ACC112 (cell line): ENCODE results near the gene C2orf76.

Source experiments
- H2AFZ ChIP-seq: fragments of 200-600 bp; sonication (generic); one replicate; pipeline ENCODE4 v1.6.0; 2017; ENCODE audit warnings: antibody characterized with exemption, low read length; ENCODE audit not compliant: unreplicated experiment
- H3K27ac ChIP-seq: fragments of 200-600 bp; sonication (generic); 2 replicates; pipeline ENCODE4 v1.5.1; 2014; ENCODE audit warnings: low read depth, mild to moderate bottlenecking, antibody characterized with exemption, low read length, moderate library complexity
- H3K27me3 ChIP-seq: fragments of 200-600 bp; sonication (generic); 2 replicates; pipeline ENCODE4 v1.6.1; 2014; ENCODE audit warnings: mild to moderate bottlenecking, antibody characterized with exemption, low read length, moderate library complexity, mixed read lengths; ENCODE audit not compliant: insufficient read depth
- H3K36me3 ChIP-seq: fragments of 200-600 bp; sonication (generic); 2 replicates; pipeline ENCODE4 v1.6.1; 2016; ENCODE audit warnings: mild to moderate bottlenecking, antibody characterized with exemption, low read length, moderate library complexity, mixed read lengths; ENCODE audit not compliant: insufficient read depth
- H3K4me1 ChIP-seq: fragments of 200-600 bp; sonication (generic); one replicate; pipeline ENCODE4 v1.6.1; 2016; ENCODE audit warnings: low read length, mixed read lengths; ENCODE audit not compliant: insufficient read depth, unreplicated experiment, control insufficient read depth
- H3K4me3 ChIP-seq: fragments of 200-600 bp; sonication (generic); 2 replicates; pipeline ENCODE4 v1.5.1; 2014; ENCODE audit warnings: mild to moderate bottlenecking, low read depth, low read length
- H3K79me2 ChIP-seq: fragments of 200-600 bp; sonication (generic); one replicate; pipeline ENCODE4 v1.6.0; 2016; ENCODE audit warnings: low read length; ENCODE audit not compliant: control insufficient read depth, unreplicated experiment, insufficient read depth

C2orf76 gene

GRCh38 chr2:119263656-119264055, 103.0 kb downstream of the C2orf76 start:
- H3K4me1 ChIP-seq: no peaks in the 10 kb centered on the region
- no peaks in the 10 kb centered on the region for H3K27me3 ChIP-seq
- no peaks in the 10 kb centered on the region for H3K36me3 ChIP-seq
- no peak overlapping the region for H3K27ac ChIP-seq
- H2AFZ ChIP-seq: no peak overlapping the region
- no peak overlapping the region for H3K4me3 ChIP-seq
- no peaks in the 10 kb centered on the region for H3K79me2 ChIP-seq

DNA sequence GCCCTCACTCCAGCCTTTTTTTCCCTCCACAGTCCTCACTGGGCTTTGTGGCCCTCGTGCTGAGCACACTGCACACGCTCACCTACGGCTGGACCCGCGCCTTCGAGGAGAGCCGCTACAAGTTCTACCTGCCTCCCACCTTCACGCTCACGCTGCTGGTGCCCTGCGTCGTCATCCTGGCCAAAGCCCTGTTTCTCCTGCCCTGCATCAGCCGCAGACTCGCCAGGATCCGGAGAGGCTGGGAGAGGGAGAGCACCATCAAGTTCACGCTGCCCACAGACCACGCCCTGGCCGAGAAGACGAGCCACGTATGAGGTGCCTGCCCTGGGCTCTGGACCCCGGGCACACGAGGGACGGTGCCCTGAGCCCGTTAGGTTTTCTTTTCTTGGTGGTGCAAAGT, 103.6 kb downstream of the C2orf76 start:
- Histone ChIP-seq H3K4me3 (no peak overlapping the region), H3K27me3 (no peaks in the 10 kb centered on the region), H3K79me2 (no peaks in the 10 kb centered on the region), H2AFZ (no peak overlapping the region), H3K36me3 (no peaks in the 10 kb centered on the region), H3K4me1 (no peaks in the 10 kb centered on the region), H3K27ac (no peak overlapping the region)

DNA sequence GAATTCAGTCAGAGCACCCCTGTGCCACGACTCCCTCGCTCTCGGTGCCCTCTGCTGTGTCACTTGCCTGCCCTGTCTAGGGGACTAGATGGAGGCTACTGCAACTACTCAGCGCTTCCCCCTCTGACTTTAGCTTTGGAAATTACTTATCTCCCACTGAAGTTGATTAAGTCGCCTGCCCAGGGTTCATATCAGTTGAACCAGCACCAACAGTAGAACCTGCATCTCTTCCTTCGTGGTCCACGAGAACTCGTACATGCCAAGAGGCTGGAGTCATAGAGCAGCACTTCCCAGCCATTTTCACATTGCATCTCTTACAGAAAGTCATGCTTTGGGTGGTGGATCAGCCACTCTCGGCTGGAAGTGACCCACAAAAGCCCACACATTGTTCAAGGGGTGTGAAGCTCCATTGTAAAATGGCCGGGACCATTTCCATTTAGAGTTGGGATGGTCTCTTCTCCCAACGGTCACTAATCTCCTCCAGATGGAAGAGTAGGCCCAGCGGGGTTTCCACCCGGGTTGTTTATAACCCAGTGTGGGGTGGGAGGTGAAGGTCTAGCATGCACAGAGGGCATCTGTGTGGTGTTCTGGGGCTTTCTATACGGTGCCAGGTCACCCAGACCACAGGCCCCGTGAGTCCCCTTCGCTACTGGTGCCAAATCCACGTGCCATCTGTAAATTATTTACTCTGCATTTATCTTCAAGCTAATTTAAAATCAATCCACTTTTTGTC, 105.0 kb downstream of the C2orf76 start:
- H3K36me3 ChIP-seq: no peaks in the 10 kb centered on the region
- H3K4me1 ChIP-seq: peaks cover 1% of the 10 kb centered on the region
- H3K4me3 ChIP-seq: no peak overlapping the region
- H3K27me3 ChIP-seq: no peaks in the 10 kb centered on the region
- no peaks in the 10 kb centered on the region for H3K79me2 ChIP-seq
- H2AFZ ChIP-seq: no peak overlapping the region
- H3K27ac ChIP-seq: no peak overlapping the region

- Histone ChIP-seq H3K27me3 (no peaks in the 10 kb centered on the region), H3K4me1 (peaks cover 9% of the 10 kb centered on the region), H2AFZ (no peak overlapping the region), H3K36me3 (no peaks in the 10 kb centered on the region), H3K79me2 (no peaks in the 10 kb centered on the region), H3K27ac (no peak overlapping the region), H3K4me3 (no peak overlapping the region)
Observed at GRCh38 chr2:119260646-119261492, 105.8 kb downstream of the C2orf76 start.

- H3K4me1 ChIP-seq: peaks cover 24% of the 10 kb centered on the region
- no peak overlapping the region for H3K4me3 ChIP-seq
- H3K27ac ChIP-seq: no peak overlapping the region
- H3K27me3 ChIP-seq: no peaks in the 10 kb centered on the region
- no peaks in the 10 kb centered on the region; the same call in 1 of the 2 replicates for H3K36me3 ChIP-seq
- H3K79me2 ChIP-seq: no peaks in the 10 kb centered on the region
- no peak overlapping the region for H2AFZ ChIP-seq
Observed at GRCh38 chr2:119259296-119259860, 107.3 kb downstream of the C2orf76 start.

DNA sequence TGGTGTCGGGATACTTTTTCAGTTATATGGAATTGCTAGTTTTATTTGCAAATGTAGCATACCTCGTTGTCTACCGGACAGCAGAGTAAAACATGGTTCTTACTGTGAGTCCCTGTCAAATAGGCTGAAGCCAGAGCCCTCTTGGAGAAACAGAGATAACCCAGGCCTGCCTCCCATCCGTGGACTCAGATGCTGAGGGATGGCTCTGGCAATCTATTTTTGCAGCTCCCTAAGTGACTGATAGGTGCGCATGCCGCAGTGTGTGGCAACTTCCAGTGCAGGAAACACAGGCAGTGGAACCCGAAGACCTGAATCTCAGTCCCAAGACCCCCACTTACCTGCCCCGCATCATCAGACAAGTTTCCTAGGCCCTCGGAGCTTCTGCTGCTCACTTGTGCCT, 109.4 kb downstream of the C2orf76 start:
- no peak overlapping the region for H3K27ac ChIP-seq
- no peaks in the 10 kb centered on the region for H3K27me3 ChIP-seq
- no peak overlapping the region for H3K4me3 ChIP-seq
- no peaks in the 10 kb centered on the region for H3K79me2 ChIP-seq
- H3K4me1 ChIP-seq: peaks cover 43% of the 10 kb centered on the region
- no peaks in the 10 kb centered on the region; the same call in 1 of the 2 replicates for H3K36me3 ChIP-seq
- no peak overlapping the region for H2AFZ ChIP-seq

- Histone ChIP-seq H3K27ac (peak overlapping the region; percentile 98), H2AFZ (no peak overlapping the region), H3K27me3 (no peaks in the 10 kb centered on the region), H3K4me3 (no peak overlapping the region; the same call in 1 of the 2 replicates), H3K4me1 (peaks cover 49% of the 10 kb centered on the region), H3K79me2 (no peaks in the 10 kb centered on the region), H3K36me3 (no peaks in the 10 kb centered on the region; the same call in 1 of the 2 replicates)
Observed at GRCh38 chr2:119256582-119256921, 110.1 kb downstream of the C2orf76 start.

GRCh38 chr2:119255760-119256581, 110.7 kb downstream of the C2orf76 start:
- peak overlapping the region; percentile 98 for H3K27ac ChIP-seq

GRCh38 chr2:119254601-119255080, 112.0 kb downstream of the C2orf76 start:
- H3K4me1 ChIP-seq: peaks cover 59% of the 10 kb centered on the region
- H3K36me3 ChIP-seq: peaks cover 5% of the 10 kb centered on the region; the same call in 1 of the 2 replicates
- no peak overlapping the region for H3K4me3 ChIP-seq
- H3K27ac ChIP-seq: peak overlapping the region; percentile 98
- H3K79me2 ChIP-seq: no peaks in the 10 kb centered on the region
- H2AFZ ChIP-seq: no peak overlapping the region
- no peaks in the 10 kb centered on the region for H3K27me3 ChIP-seq

More at GRCh38 chr2:119255760-119256581, 110.7 kb downstream of the C2orf76 start:
- Histone ChIP-seq H3K4me3 (peak overlapping the region; percentile 23; the same call in 1 of the 2 replicates), H2AFZ (peak overlapping the region; percentile 10), H3K36me3 (no peaks in the 10 kb centered on the region; the same call in 1 of the 2 replicates), H3K27me3 (no peaks in the 10 kb centered on the region), H3K79me2 (no peaks in the 10 kb centered on the region), H3K4me1 (peaks cover 52% of the 10 kb centered on the region)
